ENCODE measurements around the gene MAJIN.
A peak's percentile ranks its signal among the peaks of the same experiment; 100 is the strongest.

The MAJIN gene

DNA sequence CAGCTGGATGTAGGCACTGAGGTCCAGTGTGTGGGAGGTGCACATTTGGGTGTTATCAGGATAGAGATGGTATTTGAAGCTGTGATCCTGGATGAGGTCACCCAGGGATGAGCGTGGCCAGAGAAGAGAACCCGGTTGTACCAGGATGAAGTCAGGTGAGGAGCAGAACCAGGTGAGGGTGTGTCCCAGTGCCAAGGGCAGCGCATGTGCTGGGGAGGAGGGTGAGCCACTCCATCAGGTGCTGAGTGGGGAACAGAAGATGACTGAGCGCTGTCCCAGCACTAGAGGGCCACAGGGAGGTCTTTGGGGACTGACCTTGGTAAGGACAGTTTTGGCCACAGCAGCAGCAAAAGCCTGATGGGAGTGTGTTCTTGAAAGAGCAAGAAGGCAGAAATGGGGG, 44.8 kb upstream of the MAJIN start:
- H3K27ac ChIP-seq, result no peak overlapping the region
- H3K27me3 ChIP-seq, result no peaks in the 10 kb centered on the region
- intact Hi-C loops (cut with DNase I; ENCODE audit: low total_unique reads), result no loop called here
- no peaks in the 10 kb centered on the region for H3K9me3 ChIP-seq
- TF ChIP-seq, protein P1, sequence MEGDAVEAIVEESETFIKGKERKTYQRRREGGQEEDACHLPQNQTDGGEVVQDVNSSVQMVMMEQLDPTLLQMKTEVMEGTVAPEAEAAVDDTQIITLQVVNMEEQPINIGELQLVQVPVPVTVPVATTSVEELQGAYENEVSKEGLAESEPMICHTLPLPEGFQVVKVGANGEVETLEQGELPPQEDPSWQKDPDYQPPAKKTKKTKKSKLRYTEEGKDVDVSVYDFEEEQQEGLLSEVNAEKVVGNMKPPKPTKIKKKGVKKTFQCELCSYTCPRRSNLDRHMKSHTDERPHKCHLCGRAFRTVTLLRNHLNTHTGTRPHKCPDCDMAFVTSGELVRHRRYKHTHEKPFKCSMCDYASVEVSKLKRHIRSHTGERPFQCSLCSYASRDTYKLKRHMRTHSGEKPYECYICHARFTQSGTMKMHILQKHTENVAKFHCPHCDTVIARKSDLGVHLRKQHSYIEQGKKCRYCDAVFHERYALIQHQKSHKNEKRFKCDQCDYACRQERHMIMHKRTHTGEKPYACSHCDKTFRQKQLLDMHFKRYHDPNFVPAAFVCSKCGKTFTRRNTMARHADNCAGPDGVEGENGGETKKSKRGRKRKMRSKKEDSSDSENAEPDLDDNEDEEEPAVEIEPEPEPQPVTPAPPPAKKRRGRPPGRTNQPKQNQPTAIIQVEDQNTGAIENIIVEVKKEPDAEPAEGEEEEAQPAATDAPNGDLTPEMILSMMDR (IDR thresholded peaks at IDR 0.05), result no peak
- H3K4me3 ChIP-seq, result no peak overlapping the region
- H3K4me1 ChIP-seq, result peaks cover 6 to 23% (median 19%) of the 10 kb centered on the region in 4 donors
- H3K36me3 ChIP-seq, result peaks cover 25 to 44% (median 29%) of the 10 kb centered on the region in 3 donors
- no peak for DNase-seq

- TF ChIP-seq, protein P1 (IDR thresholded peaks at IDR 0.05), result no peak
- H3K36me3 ChIP-seq, result peaks cover 9 to 25% (median 13%) of the 10 kb centered on the region in 3 donors
- peak in 1 of 2 donors; percentile 47 for DNase-seq
- peak overlapping the region; percentile 68 to 70 for H3K4me3 ChIP-seq
- no peaks in the 10 kb centered on the region for H3K27me3 ChIP-seq
- no peaks in the 10 kb centered on the region for H3K9me3 ChIP-seq
- H3K27ac ChIP-seq, result peak overlapping the region; percentile 94 to 95
- H3K4me1 ChIP-seq, result peaks cover 6 to 23% (median 19%) of the 10 kb centered on the region in 4 donors
- intact Hi-C loops (cut with DNase I; ENCODE audit: low total_unique reads), result loop anchor here (5.0 kb wide), 2 partner anchors 103 to 162 kb away; partner anchors contain the start of gene ZNHIT2
Observed at GRCh38 chr11:65014726-65015227, 42.9 kb upstream of the MAJIN start.

GRCh38 chr11:65013888-65014725, 42.2 kb upstream of the MAJIN start, which contains the start of gene ARL2:
Gene ARL2, plus strand, starts transcription at chr11:65014160. Its CDS starts 48 bp downstream, at chr11:65014208.
- no peaks in the 10 kb centered on the region for H3K27me3 ChIP-seq
- H3K27ac ChIP-seq, result peak within 1 kb of the TSS; percentile 94 to 95
- H3K36me3 ChIP-seq, result peaks cover 9 to 18% (median 13%) of the 10 kb centered on the region in 3 donors
- H3K9me3 ChIP-seq, result no peaks in the 10 kb centered on the region
- H3K4me1 ChIP-seq, result peaks cover 6 to 23% (median 19%) of the 10 kb centered on the region in 4 donors
- TF ChIP-seq, protein P1 (IDR thresholded peaks at IDR 0.05), result peak; percentile 79 to 80
- DNase-seq, result peak; percentile 89 to 95
- H3K4me3 ChIP-seq, result peak within 1 kb of the TSS; percentile 68 to 70
- intact Hi-C loops (cut with DNase I; ENCODE audit: low total_unique reads), result loop anchor here (5.0 kb wide), 2 partner anchors 103 to 162 kb away; partner anchors contain the start of gene ZNHIT2

GRCh38 chr11:65013130-65013887, 41.4 kb upstream of the MAJIN start:
- no peaks in the 10 kb centered on the region for H3K27me3 ChIP-seq
- DNase-seq, result peak; percentile 93 to 95
- H3K4me1 ChIP-seq, result peaks cover 6 to 23% (median 19%) of the 10 kb centered on the region in 4 donors
- H3K9me3 ChIP-seq, result no peaks in the 10 kb centered on the region
- H3K36me3 ChIP-seq, result peaks cover 2 to 10% (median 5%) of the 10 kb centered on the region in 3 donors
- peak overlapping the region; percentile 94 to 95 for H3K27ac ChIP-seq
- TF ChIP-seq, protein P1 (IDR thresholded peaks at IDR 0.05), result peak; percentile 76 to 89
- peak overlapping the region; percentile 68 to 70 for H3K4me3 ChIP-seq
- intact Hi-C loops (cut with DNase I; ENCODE audit: low total_unique reads), result loop anchor here (5.0 kb wide), 2 partner anchors 104 to 161 kb away; partner anchors contain the start of gene ZNHIT2

DNA sequence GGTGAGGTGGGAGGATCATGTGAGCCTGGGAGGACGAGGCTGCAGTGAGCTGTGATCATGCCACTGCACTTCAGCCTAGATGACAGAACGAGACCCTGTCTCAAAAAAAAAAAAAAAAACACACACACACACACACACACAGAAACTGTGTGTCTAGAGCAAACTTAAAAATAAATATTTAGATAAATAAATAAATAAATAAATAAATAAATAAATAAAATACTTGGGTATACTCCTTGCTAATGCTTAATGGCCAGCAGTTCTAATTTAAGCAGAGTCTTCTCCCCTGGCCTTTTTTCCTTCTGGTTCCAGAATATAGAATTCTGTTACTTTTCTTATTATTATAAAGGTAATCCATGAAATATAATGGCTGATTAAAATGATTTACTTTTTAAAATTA, 37.0 kb upstream of the MAJIN start:
- intact Hi-C loops (cut with DNase I; ENCODE audit: low total_unique reads), result no loop called here
- Histone ChIP-seq H3K4me3 (no peak overlapping the region), H3K27me3 (no peaks in the 10 kb centered on the region), H3K4me1 (peaks cover 5 to 8% (median 6%) of the 10 kb centered on the region in 4 donors), H3K9me3 (no peaks in the 10 kb centered on the region), H3K27ac (no peak overlapping the region), H3K36me3 (no peaks in the 10 kb centered on the region)
- TF ChIP-seq, protein P1 (IDR thresholded peaks at IDR 0.05), result no peak
- no peak for DNase-seq

All from tibial artery (tissue), 4 donors.